ENCODE measurements around the gene MLX. TPM values are rescaled to one million over a fixed set of nuclear protein-coding genes. Genes with fewer than 3 reads are reported as not detected.
A peak's percentile ranks its signal among the peaks of the same experiment; 100 is the strongest.

The MLX gene
- total and polyA plus RNA-seq, 10 of the 15 experiments (the other 5 are each of a cell fraction or from before 2014, with no cell fraction given): 34.4 to 65.0 (median 44.4) TPM

GRCh38 chr17:42577532-42578281 lies 10.8 kb downstream of the MLX start, which contains the start of gene PSMC3IP (continued):
- no peak for TF ChIP-seq ETV6 (conservative IDR thresholded peaks at IDR 0.05 in 1 of 2, IDR thresholded peaks at IDR 0.05 in 1 of 2; ENCODE audit: borderline replicate concordance in 1 of 2, low read depth in 1 of 2)
- TF ChIP-seq NFIC (IDR thresholded peaks at IDR 0.05; ENCODE audit: low read depth, low read length): no peak; the same call in 1 of the 2 replicates
- TF ChIP-seq POLR2AphosphoS2 (IDR thresholded peaks at IDR 0.05; ENCODE audit: low read depth, low read length): no peak; the same call in 1 of the 2 replicates
- peak; percentile 27; the same call in 1 of the 2 replicates for TF ChIP-seq MAX (IDR thresholded peaks at IDR 0.05; ENCODE audit: low read depth, low read length)
- peak; percentile 63 for TF ChIP-seq RELB (IDR thresholded peaks at IDR 0.05; ENCODE audit: low read depth)
- TF ChIP-seq GATAD2B (conservative IDR thresholded peaks at IDR 0.05; ENCODE audit: low read depth): 0 out of 2 replicates have a peak, but pooled peaks have one; percentile 35
- TF ChIP-seq RELA (IDR thresholded peaks at IDR 0.05; ENCODE audit: borderline replicate concordance, partially characterized antibody): peak; percentile 43
- TF ChIP-seq MTA2 (IDR thresholded peaks at IDR 0.05; ENCODE audit: low read depth): no peak
- no peak for TF ChIP-seq ZSCAN29 (IDR thresholded peaks at IDR 0.05)
- no peak for TF ChIP-seq USF1 (IDR thresholded peaks at IDR 0.05; ENCODE audit: borderline replicate concordance, extremely low read length, insufficient read depth, low read depth, low read length)
- no peak for TF ChIP-seq CEBPZ (IDR thresholded peaks at IDR 0.05; ENCODE audit: low read depth, low read length)
- no peak for TF ChIP-seq PBX3 (IDR thresholded peaks at IDR 0.05; ENCODE audit: insufficient replicate concordance, low read depth, low read length)
- peak; percentile 98 for TF ChIP-seq NKRF (conservative IDR thresholded peaks at IDR 0.05)
- no peak for TF ChIP-seq MTA3 (IDR thresholded peaks at IDR 0.05; ENCODE audit: borderline replicate concordance, low read length)
- TF ChIP-seq MYB (IDR thresholded peaks at IDR 0.05; ENCODE audit: borderline replicate concordance, low read depth, low read length): no peak
